H9 (cell line): ENCODE data around the gene TMEM208. TPM values are rescaled to one million over a fixed set of nuclear protein-coding genes. Genes with fewer than 3 reads are reported as not detected.

Experiments
- DNase-seq: peaks from one replicate; pipeline ENCODE4 v3.0.0-alpha.2; 2017
- H2AFZ ChIP-seq: one replicate; pipeline ENCODE4 v1.6.1; 2013; ENCODE audit warnings: mild to moderate bottlenecking, low read length, control low read depth, moderate library complexity
- H2AK5ac ChIP-seq: 2 replicates; pipeline ENCODE4 v1.6.1; 2013; ENCODE audit warnings: low read length, control low read depth, mixed read lengths; ENCODE audit not compliant: insufficient read length
- H2BK120ac ChIP-seq: one replicate; pipeline ENCODE4 v1.6.1; 2013; ENCODE audit warnings: low read depth, mild to moderate bottlenecking, low read length, control low read depth, inconsistent platforms; ENCODE audit not compliant: poor library complexity, severe bottlenecking
- H2BK12ac ChIP-seq: 2 replicates; pipeline ENCODE4 v1.6.1; 2013; ENCODE audit warnings: low read length, control low read depth, mixed read lengths, low read depth; ENCODE audit not compliant: insufficient read length
- H2BK15ac ChIP-seq: 2 replicates; pipeline ENCODE4 v1.6.1; 2013; ENCODE audit warnings: low read depth, low read length, control low read depth
- H2BK20ac ChIP-seq: one replicate; pipeline ENCODE4 v1.6.1; 2013; ENCODE audit warnings: low read depth, mild to moderate bottlenecking, low read length, control low read depth, inconsistent platforms; ENCODE audit not compliant: poor library complexity, severe bottlenecking
- H2BK5ac ChIP-seq: 2 replicates; pipeline ENCODE4 v1.6.1; 2013; ENCODE audit warnings: low read length, control low read depth, mixed read lengths; ENCODE audit not compliant: insufficient read length
- H3K14ac ChIP-seq: 2 replicates; pipeline ENCODE4 v1.6.1; 2013; ENCODE audit warnings: low read length, control low read depth; ENCODE audit not compliant: insufficient read depth
- H3K18ac ChIP-seq: 2 replicates; pipeline ENCODE4 v1.6.1; 2013; ENCODE audit warnings: low read depth, mild to moderate bottlenecking, mixed read lengths, low read length, control low read depth; ENCODE audit not compliant: insufficient read length
- H3K23ac ChIP-seq: 2 replicates; pipeline ENCODE4 v1.6.1; 2013; ENCODE audit warnings: low read length, control low read depth, mixed read lengths, low read depth; ENCODE audit not compliant: insufficient read length
- H3K23me2 ChIP-seq: 2 replicates; pipeline ENCODE4 v1.6.1; 2013; ENCODE audit warnings: low read depth, mild to moderate bottlenecking, mixed read lengths, low read length, control low read depth; ENCODE audit not compliant: insufficient read length, poor library complexity, severe bottlenecking
- H3K27ac ChIP-seq: 2 replicates; pipeline ENCODE4 v1.5.1; 2013; ENCODE audit warnings: low read length, control low read depth, mixed read lengths, low read depth; ENCODE audit not compliant: insufficient read length
- H3K27me3 ChIP-seq: 2 replicates; pipeline ENCODE4 v1.6.1; 2013; ENCODE audit warnings: low read length, control low read depth, inconsistent platforms; ENCODE audit not compliant: insufficient read depth
- H3K4ac ChIP-seq: 2 replicates; pipeline ENCODE4 v1.6.1; 2013; ENCODE audit warnings: low read depth, mild to moderate bottlenecking, control low read depth, inconsistent platforms, low read length, moderate library complexity
- H3K4me1 ChIP-seq: 2 replicates; pipeline ENCODE4 v1.6.1; 2013; ENCODE audit warnings: low read length, control low read depth, inconsistent platforms; ENCODE audit not compliant: insufficient read depth
- H3K4me2 ChIP-seq: 2 replicates; pipeline ENCODE4 v1.6.1; 2013; ENCODE audit warnings: low read length, control low read depth, mixed read lengths; ENCODE audit not compliant: insufficient read length, insufficient read depth
- H3K56ac ChIP-seq: 2 replicates; pipeline ENCODE4 v1.6.1; 2013; ENCODE audit warnings: low read depth, mild to moderate bottlenecking, mixed read lengths, low read length, control low read depth; ENCODE audit not compliant: insufficient read length
- H3K79me1 ChIP-seq: 2 replicates; pipeline ENCODE4 v1.6.1; 2013; ENCODE audit warnings: low read depth, mild to moderate bottlenecking, moderate library complexity, low read length, control low read depth, inconsistent platforms; ENCODE audit not compliant: insufficient read depth, poor library complexity, severe bottlenecking
- H3K79me2 ChIP-seq: 2 replicates; pipeline ENCODE4 v1.6.1; 2013; ENCODE audit warnings: low read length, control low read depth, inconsistent platforms; ENCODE audit not compliant: insufficient read depth
- H3K9ac ChIP-seq: 2 replicates; pipeline ENCODE4 v1.6.1; 2013; ENCODE audit warnings: low read length, control low read depth, mixed read lengths; ENCODE audit not compliant: insufficient read length; ENCODE audit errors: extremely low read depth
- H3K9me3 ChIP-seq: one replicate; pipeline ENCODE4 v1.6.1; 2013; ENCODE audit warnings: low read depth, low read length, inconsistent platforms; ENCODE audit not compliant: control insufficient read depth
- H3T11ph ChIP-seq: one replicate; pipeline ENCODE4 v1.6.1; 2013; ENCODE audit warnings: mild to moderate bottlenecking, low read length, control low read depth, inconsistent platforms
- H4K20me1 ChIP-seq: one replicate; pipeline ENCODE4 v1.6.1; 2013; ENCODE audit not compliant: control insufficient read depth, insufficient read length, insufficient read depth
- H4K5ac ChIP-seq: 2 replicates; pipeline ENCODE4 v1.6.1; 2013; ENCODE audit warnings: low read depth, mild to moderate bottlenecking, mixed read lengths, low read length, control low read depth; ENCODE audit not compliant: insufficient read length
- H4K8ac ChIP-seq: replicated peaks from 2 replicates; pipeline ENCODE4 v1.6.1; 2013; ENCODE audit warnings: low read length, control low read depth, mixed read lengths, low read depth; ENCODE audit not compliant: insufficient read length
- H4K91ac ChIP-seq: 2 replicates; pipeline ENCODE4 v1.6.1; 2013; ENCODE audit warnings: low read depth, mild to moderate bottlenecking, moderate library complexity, mixed read lengths, low read length, control low read depth; ENCODE audit not compliant: insufficient read length
- H3K27ac Mint-ChIP-seq, 3 experiments: 2 replicates in 2 of 3; 3 replicates in 1 of 3; pipeline ENCODE4 v1.8.0; 2020 to 2021; ENCODE audit warnings: mixed read lengths in 3 of 3, mild to moderate bottlenecking in 1 of 3, moderate library complexity in 1 of 3
- H3K27me3 Mint-ChIP-seq: 2 replicates; pipeline ENCODE4 v1.8.0; 2021; ENCODE audit warnings: low read depth, mild to moderate bottlenecking, moderate library complexity, mixed read lengths
- H3K36me3 Mint-ChIP-seq, 3 experiments: 2 replicates in 2 of 3; 3 replicates in 1 of 3; pipeline ENCODE4 v1.8.0; 2020 to 2021; ENCODE audit warnings: low read depth in 3 of 3, mixed read lengths in 3 of 3; ENCODE audit not compliant: insufficient read depth in 1 of 3
- H3K4me1 Mint-ChIP-seq, 2 experiments: 2 replicates each; pipeline ENCODE4 v1.8.0; 2020; ENCODE audit warnings: mixed read lengths in 2 of 2
- H3K4me3 Mint-ChIP-seq, 2 experiments: 2 replicates in 1 of 2; 3 replicates in 1 of 2; pipeline ENCODE4 v1.8.0; 2020 to 2021; ENCODE audit warnings: mild to moderate bottlenecking in 2 of 2, mixed read lengths in 2 of 2, moderate library complexity in 1 of 2
- H3K9me3 Mint-ChIP-seq, 2 experiments: 2 replicates in 1 of 2; 3 replicates in 1 of 2; pipeline ENCODE4 v1.8.0; 2020; ENCODE audit warnings: mild to moderate bottlenecking in 2 of 2, mixed read lengths in 2 of 2, moderate library complexity in 1 of 2
- WGBS: extraction: QIAGEN DNeasy Blood & Tissue Kit; methylation state at CpG from one replicate; pipeline ENCODE4 v1.1.7; 2013; ENCODE audit warnings: missing lambda C conversion rate, low lambda C conversion rate, mixed read lengths; ENCODE audit not compliant: insufficient read length; ENCODE audit errors: extremely low coverage; 5-methylcytosine and 5-hydroxymethylcytosine counted together
- total RNA-seq: library from RNA; stranded (reverse); gene quantifications from 2 replicates; pipeline ENCODE4 v1.2.1, GENCODE V29; 2021
- TF ChIP-seq, protein P1 (sequence below): fragments of 200-600 bp; sonication (generic); conservative IDR thresholded peaks from 3 replicates; pipeline ENCODE4 v1.8.0; 2021; ENCODE audit warnings: antibody characterized with exemption, mild to moderate bottlenecking

Gene TMEM208
- total RNA-seq, 1 experiment from 2014 or later, result 42.6 TPM

DNA sequence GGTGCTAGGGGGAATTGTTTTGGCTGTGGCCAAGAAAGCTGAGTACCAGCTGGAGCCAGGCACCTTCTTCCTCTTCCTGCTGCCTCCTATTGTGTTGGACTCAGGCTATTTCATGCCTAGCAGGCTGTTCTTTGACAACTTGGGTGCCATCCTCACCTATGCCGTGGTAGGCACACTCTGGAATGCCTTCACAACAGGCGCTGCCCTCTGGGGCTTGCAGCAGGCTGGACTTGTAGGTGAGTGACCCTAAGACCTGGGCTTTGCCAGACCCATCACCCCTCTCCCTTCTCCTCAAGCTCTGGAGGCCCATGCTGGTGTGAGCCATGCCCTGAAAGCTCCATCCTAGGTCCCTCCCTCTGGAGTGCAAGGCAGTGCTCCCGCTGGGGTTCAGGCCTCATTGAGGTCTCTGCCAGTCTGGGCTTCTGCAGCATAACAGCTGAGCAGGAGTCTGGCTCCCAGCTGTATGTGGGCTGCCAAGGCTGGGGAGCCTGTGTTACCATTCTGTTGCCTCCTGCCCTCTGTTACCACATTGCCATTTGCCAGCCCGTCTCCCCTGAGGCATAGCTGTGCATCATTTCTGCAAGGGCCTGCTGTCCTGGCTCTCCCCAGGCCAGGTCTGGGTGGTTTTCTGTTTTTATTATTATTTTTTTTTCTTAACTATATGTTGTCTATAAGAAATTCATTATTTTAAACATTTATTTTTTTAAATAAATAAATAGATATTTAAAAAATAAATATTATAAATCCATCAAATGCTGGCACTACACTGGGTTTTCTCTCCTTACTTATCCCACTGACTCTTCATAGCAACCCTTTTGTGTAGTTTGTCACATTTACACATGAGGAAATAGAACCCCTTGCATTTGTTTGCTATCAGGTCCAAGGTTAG lies 25.9 kb downstream of the TMEM208 start:
- Histone ChIP-seq H3K79me1 (no peaks in the 10 kb centered on the region), H3K27me3 (no peaks in the 10 kb centered on the region; the same call in 1 of the 2 replicates), H3K18ac (no peak overlapping the region), H3K56ac (no peak overlapping the region), H3K23ac (no peak overlapping the region), H3K4me1 (peaks cover 2% of the 10 kb centered on the region; the same call in 1 of the 2 replicates), H4K8ac (no peak overlapping the region), H2AFZ (no peak overlapping the region), H4K20me1 (no peaks in the 10 kb centered on the region), H2BK15ac (no peak overlapping the region), H3K27ac (no peak overlapping the region), H3K79me2 (no peaks in the 10 kb centered on the region), H2BK20ac (no peak overlapping the region), H2BK12ac (no peak overlapping the region), H2AK5ac (no peak overlapping the region), H4K5ac (no peak overlapping the region), H3K9me3 (no peaks in the 10 kb centered on the region), H3K23me2 (peaks cover 13% of the 10 kb centered on the region), H3T11ph (no peak overlapping the region), H3K14ac (no peak overlapping the region), H3K9ac (no peak overlapping the region), H2BK120ac (no peak overlapping the region), H2BK5ac (no peak overlapping the region), H4K91ac (no peak overlapping the region), H3K4ac (no peak overlapping the region), H3K4me2 (no peak overlapping the region)
- TF ChIP-seq, protein P1, sequence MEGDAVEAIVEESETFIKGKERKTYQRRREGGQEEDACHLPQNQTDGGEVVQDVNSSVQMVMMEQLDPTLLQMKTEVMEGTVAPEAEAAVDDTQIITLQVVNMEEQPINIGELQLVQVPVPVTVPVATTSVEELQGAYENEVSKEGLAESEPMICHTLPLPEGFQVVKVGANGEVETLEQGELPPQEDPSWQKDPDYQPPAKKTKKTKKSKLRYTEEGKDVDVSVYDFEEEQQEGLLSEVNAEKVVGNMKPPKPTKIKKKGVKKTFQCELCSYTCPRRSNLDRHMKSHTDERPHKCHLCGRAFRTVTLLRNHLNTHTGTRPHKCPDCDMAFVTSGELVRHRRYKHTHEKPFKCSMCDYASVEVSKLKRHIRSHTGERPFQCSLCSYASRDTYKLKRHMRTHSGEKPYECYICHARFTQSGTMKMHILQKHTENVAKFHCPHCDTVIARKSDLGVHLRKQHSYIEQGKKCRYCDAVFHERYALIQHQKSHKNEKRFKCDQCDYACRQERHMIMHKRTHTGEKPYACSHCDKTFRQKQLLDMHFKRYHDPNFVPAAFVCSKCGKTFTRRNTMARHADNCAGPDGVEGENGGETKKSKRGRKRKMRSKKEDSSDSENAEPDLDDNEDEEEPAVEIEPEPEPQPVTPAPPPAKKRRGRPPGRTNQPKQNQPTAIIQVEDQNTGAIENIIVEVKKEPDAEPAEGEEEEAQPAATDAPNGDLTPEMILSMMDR, result no peak
- H3K9me3 Mint-ChIP-seq, result no peaks in the 10 kb centered on the region
- peaks cover 0 to 20% (median 0%) of the 10 kb centered on the region in 3 experiments; a peak in 3 of 7 replicates for H3K36me3 Mint-ChIP-seq
- peaks cover 22% of the 10 kb centered on the region for H3K27me3 Mint-ChIP-seq
- H3K27ac Mint-ChIP-seq, result no peak overlapping the region; a peak in 1 of 7 replicates
- WGBS, result no CpG with 5 or more reads among the region's 4 CpGs
- H3K4me3 Mint-ChIP-seq, result no peak overlapping the region
- peaks cover 16 to 17% of the 10 kb centered on the region in 2 experiments for H3K4me1 Mint-ChIP-seq
- DNase-seq, result no peak
